ENCODE results near the gene PHACTR2. TPM values are rescaled to one million over a fixed set of nuclear protein-coding genes. Genes with fewer than 3 reads are reported as not detected.

The PHACTR2 gene
- total RNA-seq, 1 experiment from 2014 or later, result 20.7 TPM

DNA sequence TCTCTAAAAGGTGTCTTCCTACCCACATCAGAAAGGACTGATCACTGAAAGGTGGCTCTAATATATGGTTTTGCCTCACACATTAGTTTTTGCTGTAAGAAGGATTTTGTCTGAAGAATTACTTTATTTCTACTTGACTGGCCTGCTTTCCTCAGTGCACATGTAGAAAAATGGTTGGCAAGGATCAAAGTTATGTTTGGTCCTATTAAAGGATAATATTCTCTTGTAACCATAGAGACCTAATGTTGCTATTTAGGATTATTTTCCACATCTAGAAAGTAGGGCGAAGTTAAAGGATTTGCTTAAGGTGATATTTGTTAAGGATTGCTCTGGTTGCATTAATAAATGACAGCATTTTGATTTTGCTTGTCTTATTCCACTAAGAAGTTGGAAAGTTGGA lies 40.7 kb downstream of the PHACTR2 start:
- Mint-ChIP-seq H3K27me3 (ENCODE audit: unreplicated experiment) (no peaks in the 10 kb centered on the region), H3K27ac (ENCODE audit: unreplicated experiment) (no peak overlapping the region), H3K9me3 (ENCODE audit: low read depth, unreplicated experiment) (no peaks in the 10 kb centered on the region), H3K4me3 (ENCODE audit: low read depth, unreplicated experiment) (no peak overlapping the region), H3K4me1 (ENCODE audit: low read depth, unreplicated experiment) (no peaks in the 10 kb centered on the region), H3K36me3 (ENCODE audit: insufficient read depth, unreplicated experiment) (no peaks in the 10 kb centered on the region)
- intact Hi-C loops (cut with micrococcal nuclease; ENCODE audit: unreplicated experiment), result no loop called here
- no peak for DNase-seq
- CTCF ChIA-PET, result no interaction called here
- TF ChIP-seq, protein P1, sequence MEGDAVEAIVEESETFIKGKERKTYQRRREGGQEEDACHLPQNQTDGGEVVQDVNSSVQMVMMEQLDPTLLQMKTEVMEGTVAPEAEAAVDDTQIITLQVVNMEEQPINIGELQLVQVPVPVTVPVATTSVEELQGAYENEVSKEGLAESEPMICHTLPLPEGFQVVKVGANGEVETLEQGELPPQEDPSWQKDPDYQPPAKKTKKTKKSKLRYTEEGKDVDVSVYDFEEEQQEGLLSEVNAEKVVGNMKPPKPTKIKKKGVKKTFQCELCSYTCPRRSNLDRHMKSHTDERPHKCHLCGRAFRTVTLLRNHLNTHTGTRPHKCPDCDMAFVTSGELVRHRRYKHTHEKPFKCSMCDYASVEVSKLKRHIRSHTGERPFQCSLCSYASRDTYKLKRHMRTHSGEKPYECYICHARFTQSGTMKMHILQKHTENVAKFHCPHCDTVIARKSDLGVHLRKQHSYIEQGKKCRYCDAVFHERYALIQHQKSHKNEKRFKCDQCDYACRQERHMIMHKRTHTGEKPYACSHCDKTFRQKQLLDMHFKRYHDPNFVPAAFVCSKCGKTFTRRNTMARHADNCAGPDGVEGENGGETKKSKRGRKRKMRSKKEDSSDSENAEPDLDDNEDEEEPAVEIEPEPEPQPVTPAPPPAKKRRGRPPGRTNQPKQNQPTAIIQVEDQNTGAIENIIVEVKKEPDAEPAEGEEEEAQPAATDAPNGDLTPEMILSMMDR (IDR thresholded peaks at IDR 0.05; ENCODE audit: unreplicated experiment), result no peak
- BruUV-seq (replicated peaks), result no TSS peak

DNA sequence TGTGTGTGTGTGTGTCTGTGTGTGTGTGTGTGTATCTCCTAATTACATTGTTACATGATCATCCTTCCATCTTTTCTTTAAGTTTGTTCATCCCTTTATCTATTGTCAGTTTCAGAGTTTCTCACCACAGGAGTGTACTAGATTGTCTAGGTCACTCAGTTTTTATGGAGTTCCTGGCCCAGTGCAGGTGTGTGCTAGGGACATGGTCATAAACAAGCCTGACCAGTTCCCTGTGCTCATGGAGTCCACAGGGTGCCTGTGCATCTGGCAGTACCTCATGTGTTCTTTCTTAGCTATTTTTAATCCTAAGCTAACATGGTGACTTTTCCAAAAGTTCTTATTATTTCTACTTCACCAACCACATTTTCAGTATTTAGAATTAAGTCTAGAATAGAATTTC lies 43.9 kb downstream of the PHACTR2 start:
- H3K4me3 Mint-ChIP-seq (ENCODE audit: low read depth, unreplicated experiment), result no peak overlapping the region
- no peak for DNase-seq
- no peaks in the 10 kb centered on the region for H3K27me3 Mint-ChIP-seq (ENCODE audit: unreplicated experiment)
- intact Hi-C loops (cut with micrococcal nuclease; ENCODE audit: unreplicated experiment), result no loop called here
- no peaks in the 10 kb centered on the region for H3K36me3 Mint-ChIP-seq (ENCODE audit: insufficient read depth, unreplicated experiment)
- CTCF ChIA-PET, result no interaction called here
- H3K27ac Mint-ChIP-seq (ENCODE audit: unreplicated experiment), result no peak overlapping the region
- TF ChIP-seq, protein P1 (IDR thresholded peaks at IDR 0.05; ENCODE audit: unreplicated experiment), result no peak
- H3K9me3 Mint-ChIP-seq (ENCODE audit: low read depth, unreplicated experiment), result no peaks in the 10 kb centered on the region
- no peaks in the 10 kb centered on the region for H3K4me1 Mint-ChIP-seq (ENCODE audit: low read depth, unreplicated experiment)
- no TSS peak for BruUV-seq (replicated peaks)

DNA sequence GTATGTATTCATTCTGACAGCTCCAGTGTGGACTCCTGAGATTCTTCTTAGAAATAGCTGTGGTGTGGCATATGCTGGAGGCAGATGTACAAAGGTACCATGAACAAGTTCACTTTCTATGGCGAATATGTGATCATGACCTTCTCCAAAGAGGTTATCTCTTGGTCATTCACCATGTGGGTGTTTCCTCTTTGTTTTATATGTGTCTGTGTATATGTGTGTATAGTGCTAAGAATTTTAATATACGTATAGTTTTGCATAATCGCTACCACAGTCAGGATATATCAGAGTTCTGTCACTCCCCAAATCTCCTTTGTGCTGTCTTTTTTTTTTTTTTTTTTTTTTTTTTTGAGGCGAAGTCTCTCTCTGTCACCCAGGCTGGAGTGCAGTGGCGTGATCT lies 47.1 kb downstream of the PHACTR2 start:
- H3K27ac Mint-ChIP-seq (ENCODE audit: unreplicated experiment), result no peak overlapping the region
- TF ChIP-seq, protein P1 (IDR thresholded peaks at IDR 0.05; ENCODE audit: unreplicated experiment), result no peak
- intact Hi-C loops (cut with micrococcal nuclease; ENCODE audit: unreplicated experiment), result no loop called here
- no peak for DNase-seq
- H3K4me1 Mint-ChIP-seq (ENCODE audit: low read depth, unreplicated experiment), result no peaks in the 10 kb centered on the region
- CTCF ChIA-PET, result no interaction called here
- no peaks in the 10 kb centered on the region for H3K27me3 Mint-ChIP-seq (ENCODE audit: unreplicated experiment)
- BruUV-seq (replicated peaks), result no TSS peak
- H3K9me3 Mint-ChIP-seq (ENCODE audit: low read depth, unreplicated experiment), result no peaks in the 10 kb centered on the region
- no peak overlapping the region for H3K4me3 Mint-ChIP-seq (ENCODE audit: low read depth, unreplicated experiment)
- no peaks in the 10 kb centered on the region for H3K36me3 Mint-ChIP-seq (ENCODE audit: insufficient read depth, unreplicated experiment)

DNA sequence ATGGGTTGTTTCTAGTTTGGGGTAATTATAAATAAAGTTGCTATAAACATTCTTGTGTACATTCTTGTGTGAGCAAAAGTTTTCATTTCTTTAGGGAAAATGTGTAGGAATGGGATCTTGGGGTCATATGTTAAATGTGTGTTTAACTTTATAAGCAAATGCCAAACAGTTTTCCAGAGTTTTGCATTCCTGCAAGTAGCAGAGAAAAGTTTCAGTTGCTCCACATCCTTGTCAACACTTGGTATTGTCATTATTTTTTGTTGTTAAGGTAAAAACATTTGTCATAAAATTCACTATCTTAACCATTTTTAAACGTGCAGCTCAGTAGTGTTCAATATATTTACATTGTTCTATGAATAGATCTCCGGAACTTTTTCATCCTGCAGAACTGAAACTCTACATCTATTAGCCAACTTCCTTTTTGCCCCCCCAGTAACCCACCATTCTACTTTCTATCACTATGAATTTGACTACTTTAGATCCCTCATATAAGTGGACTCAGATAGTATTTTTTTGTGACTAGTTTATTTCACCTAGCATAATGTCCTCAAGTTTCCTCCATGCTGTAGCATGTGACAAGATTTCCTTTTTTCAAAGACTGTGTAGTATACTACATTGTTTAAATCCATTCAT lies 48.4 kb downstream of the PHACTR2 start:
- H3K36me3 Mint-ChIP-seq (ENCODE audit: insufficient read depth, unreplicated experiment), result no peaks in the 10 kb centered on the region
- no peak for DNase-seq
- TF ChIP-seq, protein P1 (IDR thresholded peaks at IDR 0.05; ENCODE audit: unreplicated experiment), result no peak
- H3K9me3 Mint-ChIP-seq (ENCODE audit: low read depth, unreplicated experiment), result no peaks in the 10 kb centered on the region
- H3K27ac Mint-ChIP-seq (ENCODE audit: unreplicated experiment), result no peak overlapping the region
- H3K27me3 Mint-ChIP-seq (ENCODE audit: unreplicated experiment), result no peaks in the 10 kb centered on the region
- intact Hi-C loops (cut with micrococcal nuclease; ENCODE audit: unreplicated experiment), result no loop called here
- CTCF ChIA-PET, result interaction anchor here (0.7 kb wide), 1 partner anchor 1912 kb away, joined by 4 read pairs; no protein-coding TSS in a partner anchor
- H3K4me3 Mint-ChIP-seq (ENCODE audit: low read depth, unreplicated experiment), result no peak overlapping the region
- H3K4me1 Mint-ChIP-seq (ENCODE audit: low read depth, unreplicated experiment), result no peaks in the 10 kb centered on the region
- no TSS peak for BruUV-seq (replicated peaks)

Measured in Calu3 (cell line).